Lower leg skin (tissue), 3 donors: ENCODE data around the gene LRRC10.

Experiments used
- POLR2A ChIP-seq, 2 donors: fragments of 450-650 bp; IDR thresholded peaks; one replicate each; pipeline ENCODE4 v1.6.1; 2016 to 2017; ENCODE audit warnings: antibody characterized with exemption in 2 of 2, mild to moderate bottlenecking in 1 of 2, moderate library complexity in 1 of 2
- TF ChIP-seq, protein P1 (sequence below), 3 donors: fragments of 450-650 bp; IDR thresholded peaks; one replicate each; pipeline ENCODE4 v1.5.1; 2016; ENCODE audit warnings: antibody characterized with exemption in 3 of 3, mild to moderate bottlenecking in 3 of 3, moderate library complexity in 2 of 3

DNA sequence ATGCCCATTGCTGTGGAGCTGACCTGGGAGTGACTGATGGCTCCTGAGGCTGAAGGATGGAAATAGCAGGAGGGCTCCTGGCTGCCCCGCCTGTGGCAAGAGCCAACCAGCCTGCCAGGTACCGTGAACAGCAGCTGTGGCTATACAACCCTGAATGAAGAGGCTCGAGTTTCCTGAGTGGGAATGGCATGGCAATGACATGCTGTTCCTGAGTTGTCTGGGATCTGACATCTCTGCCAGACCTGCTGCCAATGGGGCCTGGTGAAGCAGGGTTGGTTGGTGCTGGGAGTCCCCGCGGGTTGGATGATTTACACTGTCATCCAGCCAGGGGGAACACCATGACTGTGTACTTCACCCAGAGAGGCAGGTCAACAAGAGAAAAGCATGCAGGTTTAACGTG is 31.8 kb upstream of the LRRC10 start:
- TF ChIP-seq, protein P1, sequence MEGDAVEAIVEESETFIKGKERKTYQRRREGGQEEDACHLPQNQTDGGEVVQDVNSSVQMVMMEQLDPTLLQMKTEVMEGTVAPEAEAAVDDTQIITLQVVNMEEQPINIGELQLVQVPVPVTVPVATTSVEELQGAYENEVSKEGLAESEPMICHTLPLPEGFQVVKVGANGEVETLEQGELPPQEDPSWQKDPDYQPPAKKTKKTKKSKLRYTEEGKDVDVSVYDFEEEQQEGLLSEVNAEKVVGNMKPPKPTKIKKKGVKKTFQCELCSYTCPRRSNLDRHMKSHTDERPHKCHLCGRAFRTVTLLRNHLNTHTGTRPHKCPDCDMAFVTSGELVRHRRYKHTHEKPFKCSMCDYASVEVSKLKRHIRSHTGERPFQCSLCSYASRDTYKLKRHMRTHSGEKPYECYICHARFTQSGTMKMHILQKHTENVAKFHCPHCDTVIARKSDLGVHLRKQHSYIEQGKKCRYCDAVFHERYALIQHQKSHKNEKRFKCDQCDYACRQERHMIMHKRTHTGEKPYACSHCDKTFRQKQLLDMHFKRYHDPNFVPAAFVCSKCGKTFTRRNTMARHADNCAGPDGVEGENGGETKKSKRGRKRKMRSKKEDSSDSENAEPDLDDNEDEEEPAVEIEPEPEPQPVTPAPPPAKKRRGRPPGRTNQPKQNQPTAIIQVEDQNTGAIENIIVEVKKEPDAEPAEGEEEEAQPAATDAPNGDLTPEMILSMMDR (IDR thresholded peaks at IDR 0.05), result no peak
- TF ChIP-seq POLR2A (IDR thresholded peaks at IDR 0.05), result no peak
